Hepatocyte (in vitro differentiated cells): ENCODE results near the gene CHST8. TPM values are rescaled to one million over a fixed set of nuclear protein-coding genes. Genes with fewer than 3 reads are reported as not detected.

ENCODE experiments used
- DNase-seq: peaks from one replicate; pipeline ENCODE4 v3.0.0-alpha.2; 2016; ENCODE audit warnings: low spot score
- H2AFZ ChIP-seq: fragments of 200-600 bp; sonication (generic); 2 replicates; pipeline ENCODE4 v1.6.0; 2016; ENCODE audit warnings: antibody characterized with exemption, mild to moderate bottlenecking
- H3K27ac ChIP-seq: fragments of 200-600 bp; sonication (generic); 2 replicates; pipeline ENCODE4 v1.5.1; 2016; ENCODE audit warnings: mild to moderate bottlenecking
- H3K27me3 ChIP-seq: fragments of 200-600 bp; sonication (generic); 2 replicates; pipeline ENCODE4 v1.6.1; 2016
- H3K36me3 ChIP-seq: fragments of 200-600 bp; sonication (generic); replicated peaks from 2 replicates; pipeline ENCODE4 v1.5.1; 2016; ENCODE audit warnings: low read depth; ENCODE audit not compliant: insufficient read depth
- H3K4me1 ChIP-seq: fragments of 200-600 bp; sonication (generic); 2 replicates; pipeline ENCODE4 v1.5.1; 2016; ENCODE audit warnings: mild to moderate bottlenecking, moderate library complexity; ENCODE audit not compliant: insufficient read depth
- H3K4me2 ChIP-seq: fragments of 200-600 bp; sonication (generic); 2 replicates; pipeline ENCODE4 v1.6.0; 2016
- H3K4me3 ChIP-seq: fragments of 200-600 bp; sonication (generic); 2 replicates; pipeline ENCODE4 v1.5.1; 2016; ENCODE audit warnings: mild to moderate bottlenecking
- H3K79me2 ChIP-seq: fragments of 200-600 bp; sonication (generic); 2 replicates; pipeline ENCODE4 v1.6.0; 2017; ENCODE audit warnings: mild to moderate bottlenecking
- H3K9me2 ChIP-seq: fragments of 200-600 bp; sonication (generic); replicated peaks from 2 replicates; pipeline ENCODE4 v1.6.0; 2017; ENCODE audit warnings: mild to moderate bottlenecking; ENCODE audit not compliant: insufficient read depth
- H3K9me3 ChIP-seq: fragments of 200-600 bp; sonication (generic); 2 replicates; pipeline ENCODE4 v1.5.1; 2016; ENCODE audit warnings: low read depth, mild to moderate bottlenecking
- H4K20me1 ChIP-seq: fragments of 200-600 bp; sonication (generic); 2 replicates; pipeline ENCODE4 v1.6.0; 2016; ENCODE audit warnings: mild to moderate bottlenecking; ENCODE audit not compliant: insufficient read depth, poor library complexity, severe bottlenecking
- EZH2 ChIP-seq: fragments of 200-600 bp; sonication (generic); IDR thresholded peaks from 2 replicates; pipeline ENCODE4 v1.6.1; 2016; ENCODE audit warnings: antibody characterized with exemption, mild to moderate bottlenecking, borderline replicate concordance
- EZH2phosphoT487 ChIP-seq: fragments of 200-600 bp; sonication (generic); IDR thresholded peaks from one replicate; pipeline ENCODE4 v1.6.1; 2018; ENCODE audit warnings: antibody characterized with exemption, mild to moderate bottlenecking, low read depth, moderate library complexity; ENCODE audit not compliant: unreplicated experiment, severe bottlenecking
- WGBS: methylation state at CpG from one replicate; pipeline ENCODE4 v1.1.6; 2016; ENCODE audit warnings: low lambda C conversion rate; ENCODE audit errors: missing lambda C conversion rate; 5-methylcytosine and 5-hydroxymethylcytosine counted together
- polyA plus RNA-seq: library from polyadenylated mRNA; unstranded; fragments of >200 nt; fragmentation: Nextera tagmentation; extraction: Ambion mirVana; gene quantifications from 2 replicates; pipeline ENCODE4 v1.2.1, GENCODE V29; 2016
- total RNA-seq: library from RNA; depleted of rRNA; stranded (reverse); fragments of >200 nt; gene quantifications from 2 replicates; pipeline ENCODE4 v1.2.3, GENCODE V29; 2014
- TF ChIP-seq, protein P1 (sequence below): fragments of 200-600 bp; sonication (generic); IDR thresholded peaks from 2 replicates; pipeline ENCODE4 v1.5.1; 2016; ENCODE audit warnings: antibody characterized with exemption, mild to moderate bottlenecking; ENCODE audit not compliant: poor library complexity

The CHST8 gene
- total and polyA plus RNA-seq, 2 experiments from 2014 or later: 0.07 to 0.89 TPM

DNA sequence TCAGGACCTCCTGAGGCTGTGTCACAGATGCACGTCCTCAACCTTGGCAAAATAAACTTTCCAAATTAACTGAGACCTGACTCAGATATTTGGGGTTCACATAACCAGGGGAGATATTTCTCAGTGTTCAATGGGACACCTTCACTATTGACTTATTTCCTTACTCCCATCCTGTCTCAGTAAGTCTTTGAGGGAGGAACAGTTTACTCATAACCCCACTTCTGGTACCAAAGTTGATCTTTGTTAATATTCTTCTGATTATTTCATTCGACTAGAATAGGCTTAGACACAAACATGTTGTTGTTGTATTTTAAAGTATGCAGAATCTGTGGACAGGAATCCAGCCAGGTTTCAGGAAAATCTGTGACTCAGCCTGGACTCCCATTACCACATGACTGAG lies 34.6 kb upstream of the CHST8 start:
- Histone ChIP-seq H3K79me2 (no peaks in the 10 kb centered on the region), H2AFZ (no peak overlapping the region), H3K4me1 (no peaks in the 10 kb centered on the region), H3K27ac (no peak overlapping the region), H3K27me3 (no peaks in the 10 kb centered on the region), H3K4me3 (no peak overlapping the region), H4K20me1 (no peaks in the 10 kb centered on the region), H3K9me2 (no peaks in the 10 kb centered on the region), H3K9me3 (no peaks in the 10 kb centered on the region), H3K36me3 (no peaks in the 10 kb centered on the region), H3K4me2 (no peak overlapping the region)
- WGBS: 76% methylated on average over 2 of the region's 2 CpGs
- no peak for DNase-seq
- no peak for TF ChIP-seq EZH2
- TF ChIP-seq EZH2phosphoT487: no peak
- TF ChIP-seq, protein P1, sequence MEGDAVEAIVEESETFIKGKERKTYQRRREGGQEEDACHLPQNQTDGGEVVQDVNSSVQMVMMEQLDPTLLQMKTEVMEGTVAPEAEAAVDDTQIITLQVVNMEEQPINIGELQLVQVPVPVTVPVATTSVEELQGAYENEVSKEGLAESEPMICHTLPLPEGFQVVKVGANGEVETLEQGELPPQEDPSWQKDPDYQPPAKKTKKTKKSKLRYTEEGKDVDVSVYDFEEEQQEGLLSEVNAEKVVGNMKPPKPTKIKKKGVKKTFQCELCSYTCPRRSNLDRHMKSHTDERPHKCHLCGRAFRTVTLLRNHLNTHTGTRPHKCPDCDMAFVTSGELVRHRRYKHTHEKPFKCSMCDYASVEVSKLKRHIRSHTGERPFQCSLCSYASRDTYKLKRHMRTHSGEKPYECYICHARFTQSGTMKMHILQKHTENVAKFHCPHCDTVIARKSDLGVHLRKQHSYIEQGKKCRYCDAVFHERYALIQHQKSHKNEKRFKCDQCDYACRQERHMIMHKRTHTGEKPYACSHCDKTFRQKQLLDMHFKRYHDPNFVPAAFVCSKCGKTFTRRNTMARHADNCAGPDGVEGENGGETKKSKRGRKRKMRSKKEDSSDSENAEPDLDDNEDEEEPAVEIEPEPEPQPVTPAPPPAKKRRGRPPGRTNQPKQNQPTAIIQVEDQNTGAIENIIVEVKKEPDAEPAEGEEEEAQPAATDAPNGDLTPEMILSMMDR: no peak

DNA sequence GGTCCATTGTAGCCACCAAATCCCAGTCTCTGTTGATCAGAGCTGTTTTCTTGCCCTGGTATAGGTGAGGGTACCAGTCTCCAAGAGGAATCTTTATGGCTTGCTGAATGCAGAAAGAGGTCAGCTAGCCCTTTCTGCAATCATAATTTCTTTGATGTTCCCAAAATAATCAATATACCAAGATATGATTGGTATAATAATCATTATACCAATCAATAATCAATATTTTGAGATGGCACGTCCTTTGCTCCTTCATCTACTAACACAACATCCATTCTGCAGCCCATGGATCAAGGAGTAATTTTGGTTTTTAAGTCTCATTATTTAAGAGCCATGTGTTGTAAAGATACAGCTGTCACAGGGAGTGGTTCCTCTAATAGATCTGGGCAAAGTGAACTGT lies 31.5 kb upstream of the CHST8 start:
- Histone ChIP-seq H3K4me2 (no peak overlapping the region), H2AFZ (no peak overlapping the region), H4K20me1 (no peaks in the 10 kb centered on the region), H3K4me3 (no peak overlapping the region), H3K27me3 (no peaks in the 10 kb centered on the region), H3K9me2 (no peaks in the 10 kb centered on the region), H3K27ac (no peak overlapping the region), H3K79me2 (no peaks in the 10 kb centered on the region), H3K4me1 (no peaks in the 10 kb centered on the region), H3K9me3 (no peaks in the 10 kb centered on the region), H3K36me3 (no peaks in the 10 kb centered on the region)
- WGBS: 69% methylated on average over 1 of the region's 1 CpG
- no peak for DNase-seq
- TF ChIP-seq EZH2 (no peak), EZH2phosphoT487 (no peak)
- TF ChIP-seq, protein P1: no peak

DNA sequence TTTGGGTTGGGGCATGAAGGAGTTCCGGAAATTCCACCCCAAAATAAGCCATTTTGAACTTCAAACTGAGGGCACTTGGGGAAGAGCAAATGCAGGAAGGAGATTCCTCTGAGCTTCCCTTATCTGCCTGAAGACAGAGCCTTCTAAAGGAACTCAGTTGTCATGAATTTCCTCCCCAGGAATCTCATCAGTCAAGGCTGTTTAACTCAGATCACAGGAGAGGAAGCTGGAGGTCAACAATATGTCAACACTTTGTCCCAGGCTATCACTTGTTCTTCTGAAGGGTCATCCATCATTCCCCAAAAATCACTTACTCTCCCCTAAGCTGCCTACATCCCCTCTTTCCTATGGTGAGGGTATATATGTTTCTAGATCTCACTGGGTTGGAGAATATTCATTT lies 26.0 kb upstream of the CHST8 start:
- no peaks in the 10 kb centered on the region for H4K20me1 ChIP-seq
- H3K27me3 ChIP-seq: no peaks in the 10 kb centered on the region
- H3K36me3 ChIP-seq: no peaks in the 10 kb centered on the region
- H3K27ac ChIP-seq: no peak overlapping the region
- no peak for DNase-seq
- H3K9me3 ChIP-seq: no peaks in the 10 kb centered on the region
- TF ChIP-seq EZH2 (no peak), EZH2phosphoT487 (no peak)
- TF ChIP-seq, protein P1: no peak
- H3K4me1 ChIP-seq: no peaks in the 10 kb centered on the region
- no peak overlapping the region for H2AFZ ChIP-seq
- H3K79me2 ChIP-seq: no peaks in the 10 kb centered on the region
- no peaks in the 10 kb centered on the region for H3K9me2 ChIP-seq
- 91% methylated on average over 1 of the region's 1 CpG for WGBS
- H3K4me3 ChIP-seq: no peak overlapping the region
- H3K4me2 ChIP-seq: no peak overlapping the region

DNA sequence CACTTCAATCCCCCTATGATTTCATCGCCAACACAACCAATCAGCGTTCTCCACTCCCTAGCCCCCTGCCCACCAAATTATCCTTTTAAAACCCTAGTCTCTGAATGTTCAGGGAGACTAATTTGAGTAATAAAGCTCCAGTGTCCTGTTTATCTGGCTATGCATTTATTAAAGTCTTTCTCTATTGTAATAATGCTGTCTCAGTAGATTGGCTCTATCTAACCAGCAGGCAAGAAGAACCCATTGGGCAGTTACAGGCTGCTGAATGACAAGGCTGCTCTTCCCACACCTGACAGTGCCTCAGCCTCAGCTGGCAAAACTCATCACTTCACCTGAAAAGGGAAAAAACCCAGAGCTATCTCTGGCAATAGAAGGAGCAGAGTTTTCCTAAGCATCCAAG lies 20.2 kb upstream of the CHST8 start:
- TF ChIP-seq EZH2 (no peak), EZH2phosphoT487 (no peak)
- TF ChIP-seq, protein P1: no peak
- Histone ChIP-seq H3K4me2 (no peak overlapping the region), H2AFZ (no peak overlapping the region), H3K36me3 (no peaks in the 10 kb centered on the region), H3K27ac (no peak overlapping the region), H3K9me2 (no peaks in the 10 kb centered on the region), H3K27me3 (no peaks in the 10 kb centered on the region), H3K4me1 (no peaks in the 10 kb centered on the region), H4K20me1 (no peaks in the 10 kb centered on the region), H3K4me3 (no peak overlapping the region), H3K9me3 (no peaks in the 10 kb centered on the region), H3K79me2 (no peaks in the 10 kb centered on the region)
- 90% methylated on average over 2 of the region's 2 CpGs for WGBS
- DNase-seq: no peak
